ENCODE results near the gene WFDC12.
"Not testable (repeated sequence)": the region's sequence is repeated elsewhere in the genome, so short reads cannot be mapped to it uniquely, and the experiment has no call there.

The WFDC12 gene

GRCh38 chr20:45124365-45124764 is at the start of gene WFDC12:
TSS of gene WFDC12 (minus strand) at chr20:45124465. CDS start at chr20:45124447, 18 bp downstream.
- no peak for DNase-seq (ENCODE audit: low read depth in 2 of 2)

- no peak for DNase-seq (ENCODE audit: low read depth in 2 of 2)
These were observed 49.3 kb upstream of the WFDC12 start for GRCh38 chr20:45173522-45173921.

- no peak for DNase-seq (ENCODE audit: low read depth in 2 of 2)
These were observed 40.6 kb upstream of the WFDC12 start for GRCh38 chr20:45164906-45165305.

GRCh38 chr20:45163083-45163803 is 39.0 kb upstream of the WFDC12 start:
- DNase-seq (ENCODE audit: low read depth in 2 of 2): no peak

- DNase-seq (ENCODE audit: low read depth in 2 of 2): no peak
These were observed 33.7 kb upstream of the WFDC12 start for GRCh38 chr20:45157962-45158361.

- DNase-seq (ENCODE audit: low read depth in 2 of 2): no peak
These were observed 32.4 kb upstream of the WFDC12 start for GRCh38 chr20:45156713-45157112.

- not testable (repeated sequence) for DNase-seq (ENCODE audit: low read depth in 2 of 2)
These were observed 30.5 kb upstream of the WFDC12 start for GRCh38 chr20:45154794-45155193.

- no peak for DNase-seq (ENCODE audit: low read depth in 2 of 2)
These were observed 29.9 kb upstream of the WFDC12 start for GRCh38 chr20:45154183-45154582.

- DNase-seq (ENCODE audit: low read depth in 2 of 2): no peak
These were observed 29.5 kb upstream of the WFDC12 start for GRCh38 chr20:45153752-45154151.

GRCh38 chr20:45153147-45153546 is 28.9 kb upstream of the WFDC12 start:
- DNase-seq (ENCODE audit: low read depth in 2 of 2): no peak

GRCh38 chr20:45152405-45152804 is 28.1 kb upstream of the WFDC12 start:
- no peak for DNase-seq (ENCODE audit: low read depth in 2 of 2)

GRCh38 chr20:45149062-45149461 is 24.8 kb upstream of the WFDC12 start:
- no peak for DNase-seq (ENCODE audit: low read depth in 2 of 2)

GRCh38 chr20:45140836-45141235 is 16.6 kb upstream of the WFDC12 start:
- no peak for DNase-seq (ENCODE audit: low read depth in 2 of 2)

GRCh38 chr20:45139733-45140375 is 15.6 kb upstream of the WFDC12 start:
- DNase-seq (ENCODE audit: low read depth in 2 of 2): not testable (repeated sequence)

- peak; percentile 74 to 94 for DNase-seq (ENCODE audit: low read depth in 2 of 2)
These were observed 14.5 kb upstream of the WFDC12 start for GRCh38 chr20:45138561-45139300.

- no peak for DNase-seq (ENCODE audit: low read depth in 2 of 2)
These were observed 12.6 kb upstream of the WFDC12 start for GRCh38 chr20:45136911-45137310.

GRCh38 chr20:45128099-45128498 is 3.8 kb upstream of the WFDC12 start:
- DNase-seq (ENCODE audit: low read depth in 2 of 2): no peak

- DNase-seq (ENCODE audit: low read depth in 2 of 2): no peak
These were observed 2.9 kb downstream of the WFDC12 start for GRCh38 chr20:45121388-45121787.

- no peak for DNase-seq (ENCODE audit: low read depth in 2 of 2)
These were observed 4.6 kb downstream of the WFDC12 start for GRCh38 chr20:45119556-45120266.

GRCh38 chr20:45118028-45118427 is 6.2 kb downstream of the WFDC12 start:
- DNase-seq (ENCODE audit: low read depth in 2 of 2): no peak

GRCh38 chr20:45117581-45117980 is 6.7 kb downstream of the WFDC12 start:
- no peak for DNase-seq (ENCODE audit: low read depth in 2 of 2)

- DNase-seq (ENCODE audit: low read depth in 2 of 2): no peak
These were observed 8.4 kb downstream of the WFDC12 start for GRCh38 chr20:45115829-45116228.
